IPS-11a (cell line): ENCODE data around the gene PROX2.
A peak's percentile ranks its signal among the peaks of the same experiment; 100 is the strongest.

Experiments used
- H3K4me3 ChIP-seq: one replicate; pipeline ENCODE4 v1.5.1; 2013; ENCODE audit warnings: low read depth, low read length, control low read depth

The PROX2 gene, protein sequence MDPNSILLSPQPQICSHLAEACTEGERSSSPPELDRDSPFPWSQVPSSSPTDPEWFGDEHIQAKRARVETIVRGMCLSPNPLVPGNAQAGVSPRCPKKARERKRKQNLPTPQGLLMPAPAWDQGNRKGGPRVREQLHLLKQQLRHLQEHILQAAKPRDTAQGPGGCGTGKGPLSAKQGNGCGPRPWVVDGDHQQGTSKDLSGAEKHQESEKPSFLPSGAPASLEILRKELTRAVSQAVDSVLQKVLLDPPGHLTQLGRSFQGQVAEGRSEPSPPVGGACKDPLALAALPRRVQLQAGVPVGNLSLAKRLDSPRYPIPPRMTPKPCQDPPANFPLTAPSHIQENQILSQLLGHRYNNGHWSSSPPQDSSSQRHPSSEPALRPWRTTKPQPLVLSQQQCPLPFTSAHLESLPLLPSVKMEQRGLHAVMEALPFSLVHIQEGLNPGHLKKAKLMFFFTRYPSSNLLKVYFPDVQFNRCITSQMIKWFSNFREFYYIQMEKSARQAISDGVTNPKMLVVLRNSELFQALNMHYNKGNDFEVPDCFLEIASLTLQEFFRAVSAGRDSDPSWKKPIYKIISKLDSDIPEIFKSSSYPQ

DNA sequence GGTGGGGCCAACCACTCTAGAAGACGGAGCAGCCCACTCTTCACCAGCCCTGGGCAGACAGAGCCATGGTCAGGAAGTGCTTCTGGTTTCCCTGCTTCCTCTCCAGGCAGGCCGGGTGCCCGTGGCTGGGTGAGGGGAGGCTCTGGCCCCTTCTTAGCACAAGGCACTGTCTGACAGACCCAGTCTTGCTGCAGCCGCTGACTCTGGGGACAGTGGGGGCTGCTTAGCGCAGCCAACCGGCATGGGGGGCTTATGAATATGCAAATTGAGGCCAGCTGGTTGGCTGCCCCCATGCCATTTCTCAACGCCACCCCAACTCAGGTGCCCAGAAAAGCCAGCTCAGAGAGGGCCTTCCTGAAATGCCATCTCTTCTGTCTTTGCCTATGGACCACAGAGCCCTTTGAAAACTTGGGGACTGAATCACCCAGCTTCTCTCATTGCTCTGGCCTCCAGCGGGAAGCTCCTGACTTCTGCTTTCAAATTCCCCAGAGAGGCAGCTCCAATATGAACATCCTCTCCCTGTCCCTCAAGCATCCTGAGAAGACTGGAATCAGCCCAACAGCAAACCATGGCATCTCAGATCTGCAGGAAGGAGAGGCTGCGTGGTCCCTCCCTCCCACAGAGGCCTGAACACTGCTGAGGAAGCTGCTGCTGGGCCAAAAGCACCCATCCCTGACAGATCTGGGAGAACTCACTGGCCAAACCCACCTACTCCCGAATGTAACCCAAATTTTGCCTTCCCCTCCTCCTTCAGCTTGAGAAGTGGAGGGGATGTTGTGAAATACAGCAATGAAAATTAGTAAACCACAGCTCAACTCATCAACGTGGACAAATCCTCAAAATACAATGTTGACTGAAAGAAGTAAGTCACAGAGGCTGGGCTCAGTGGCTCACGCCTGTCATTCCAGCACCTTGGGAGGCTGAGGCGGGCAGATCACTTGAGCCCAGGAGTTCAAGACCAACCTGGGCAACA is at the start of gene PROX2:
Gene PROX2, minus strand, starts transcription at position 205 of the 973 bp plus-strand sequence. CDS start 12,311 bp downstream, outside the sequence.
- no peak within 1 kb of the TSS for H3K4me3 ChIP-seq

DNA sequence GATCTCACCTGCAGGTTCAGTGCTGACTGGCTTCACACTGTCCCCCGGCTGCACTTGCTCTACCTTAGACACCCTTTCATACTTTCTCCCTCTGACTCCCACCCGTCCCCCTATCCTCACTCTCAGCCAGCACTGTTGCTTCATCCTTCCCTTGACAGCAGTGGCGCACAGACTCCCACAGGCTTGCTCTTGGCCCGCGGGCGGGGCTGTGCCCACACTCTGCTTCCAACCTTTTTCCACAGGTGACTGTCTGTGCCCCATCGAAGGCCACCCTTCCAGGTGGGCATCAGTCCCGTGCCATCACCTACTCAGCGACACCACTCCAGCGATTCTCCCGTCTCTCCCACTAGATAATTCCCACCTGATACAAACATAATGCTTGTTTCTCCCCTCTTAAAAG is 48.1 kb upstream of the PROX2 start:
- H3K4me3 ChIP-seq = no peak overlapping the region

DNA sequence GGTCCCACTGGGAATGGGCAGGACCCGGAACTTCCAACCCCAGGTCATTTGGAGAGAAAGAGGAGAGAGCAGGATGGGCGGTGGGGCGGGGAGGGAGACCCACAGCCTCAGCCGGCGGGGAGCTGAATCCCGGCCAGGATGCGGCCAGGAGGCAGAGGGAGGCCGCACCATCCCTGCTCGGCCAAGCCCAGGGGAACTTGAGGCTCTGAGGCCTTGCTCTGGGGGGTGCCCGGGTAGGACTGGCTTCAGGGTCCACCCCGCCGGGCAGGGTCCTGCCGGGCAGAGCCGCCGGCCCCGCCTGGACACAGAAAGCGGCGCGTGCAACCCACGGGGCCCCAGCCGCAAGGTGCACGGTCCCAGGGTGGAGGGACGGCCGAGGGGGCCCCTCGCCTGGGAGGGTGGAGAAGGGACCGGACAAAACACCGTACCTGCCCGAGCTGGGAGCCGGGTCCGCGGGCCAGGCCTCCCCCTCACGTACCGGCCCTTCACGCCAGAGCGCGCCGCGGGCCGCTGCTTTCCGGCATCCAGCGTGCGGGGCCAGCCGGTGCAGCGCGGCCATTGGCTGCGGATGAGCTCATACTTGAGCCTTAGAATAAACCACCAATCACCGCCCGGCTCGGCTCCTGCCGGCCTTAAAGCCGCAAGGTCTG is 46.9 kb upstream of the PROX2 start, which contains the start of gene RPS6KL1:
Gene RPS6KL1, minus strand, starts transcription at position 509 of the 650 bp plus-strand sequence. CDS start 1,719 bp downstream, outside the sequence.
- peak within 1 kb of the TSS; percentile 85 for H3K4me3 ChIP-seq

DNA sequence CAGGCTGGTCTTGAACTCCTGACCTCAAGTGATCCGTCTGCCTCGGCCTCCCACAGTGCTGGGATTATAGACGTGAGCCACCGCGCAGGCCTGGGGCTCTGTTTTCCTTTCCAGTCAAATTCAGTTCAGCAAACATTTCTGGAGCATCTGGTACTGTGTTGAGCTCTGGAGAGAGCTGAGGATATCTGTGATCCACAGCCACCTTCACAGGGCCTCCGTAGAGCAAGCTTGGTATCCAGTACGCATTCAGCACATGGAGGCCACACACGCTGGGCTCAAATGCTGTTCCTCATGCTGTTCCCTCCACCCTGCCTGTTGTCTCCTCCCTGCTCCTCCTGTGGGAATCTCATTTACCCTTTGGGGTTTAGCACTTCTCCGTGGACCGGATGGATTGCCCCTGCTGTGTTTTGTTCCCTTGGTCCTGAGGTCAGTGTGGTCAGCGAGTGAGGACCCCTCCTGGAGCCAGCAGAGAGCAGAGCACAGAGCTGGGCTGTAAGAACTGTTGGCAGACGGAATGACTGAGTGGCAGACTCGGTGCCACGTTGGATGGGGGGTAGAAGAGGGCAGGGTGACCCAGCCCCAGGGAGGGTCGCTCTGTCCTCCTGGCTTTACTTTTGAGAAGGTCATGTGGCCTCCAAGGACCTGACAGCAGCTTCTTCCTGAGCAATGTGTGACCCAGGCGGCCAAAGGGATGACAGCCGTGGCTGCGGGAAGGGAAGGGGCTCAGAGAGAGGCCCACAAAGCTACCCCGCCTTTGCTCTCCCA is 46.2 kb upstream of the PROX2 start:
- H3K4me3 ChIP-seq = peak overlapping the region; percentile 85

DNA sequence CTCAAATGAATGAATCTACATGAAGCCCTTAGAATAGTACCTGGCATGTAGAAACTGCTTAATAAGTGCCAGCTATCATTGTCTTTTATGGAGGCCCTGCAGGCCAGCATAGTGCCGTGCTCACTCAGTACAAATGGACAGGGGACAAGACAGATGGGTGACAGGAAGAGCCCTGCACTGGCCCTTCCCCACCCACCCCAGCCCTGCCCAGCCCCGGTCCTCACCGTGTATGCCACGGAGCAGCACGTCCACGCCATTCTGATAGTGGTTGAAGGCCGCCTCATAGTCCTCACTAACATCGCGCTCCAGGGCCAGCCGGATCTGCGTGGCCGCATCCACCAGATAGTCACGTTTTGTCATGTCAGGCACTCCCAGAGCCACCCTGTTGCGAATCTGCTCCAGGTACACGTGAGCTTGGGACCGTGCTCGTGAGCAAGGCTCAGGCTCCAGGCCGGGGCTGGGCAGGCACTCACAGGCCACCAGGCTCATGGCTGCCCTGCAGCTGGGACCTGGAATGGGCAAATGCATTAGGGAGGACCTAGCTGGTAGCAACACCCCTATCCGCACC is 45.2 kb upstream of the PROX2 start:
- no peak overlapping the region for H3K4me3 ChIP-seq

DNA sequence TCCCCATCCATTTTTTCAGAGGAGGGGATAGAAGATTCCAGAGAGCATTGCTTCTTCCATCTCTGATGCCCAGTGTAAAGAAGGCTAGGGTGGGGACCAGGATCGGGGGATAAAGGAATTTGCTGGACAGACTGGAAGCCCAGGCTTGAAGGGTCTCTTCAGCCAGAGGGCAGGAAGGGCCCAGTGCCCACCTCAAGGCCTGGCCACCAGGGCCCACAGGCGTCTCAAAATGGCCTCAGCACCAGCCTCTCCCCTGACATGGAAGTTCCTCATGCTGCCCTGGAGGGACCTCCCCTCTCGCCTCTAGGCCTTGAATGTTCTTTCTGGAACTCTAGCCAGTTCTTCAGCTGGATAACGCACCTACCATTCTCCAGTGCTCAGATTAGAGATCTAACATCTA is 44.3 kb upstream of the PROX2 start:
- H3K4me3 ChIP-seq = no peak overlapping the region

DNA sequence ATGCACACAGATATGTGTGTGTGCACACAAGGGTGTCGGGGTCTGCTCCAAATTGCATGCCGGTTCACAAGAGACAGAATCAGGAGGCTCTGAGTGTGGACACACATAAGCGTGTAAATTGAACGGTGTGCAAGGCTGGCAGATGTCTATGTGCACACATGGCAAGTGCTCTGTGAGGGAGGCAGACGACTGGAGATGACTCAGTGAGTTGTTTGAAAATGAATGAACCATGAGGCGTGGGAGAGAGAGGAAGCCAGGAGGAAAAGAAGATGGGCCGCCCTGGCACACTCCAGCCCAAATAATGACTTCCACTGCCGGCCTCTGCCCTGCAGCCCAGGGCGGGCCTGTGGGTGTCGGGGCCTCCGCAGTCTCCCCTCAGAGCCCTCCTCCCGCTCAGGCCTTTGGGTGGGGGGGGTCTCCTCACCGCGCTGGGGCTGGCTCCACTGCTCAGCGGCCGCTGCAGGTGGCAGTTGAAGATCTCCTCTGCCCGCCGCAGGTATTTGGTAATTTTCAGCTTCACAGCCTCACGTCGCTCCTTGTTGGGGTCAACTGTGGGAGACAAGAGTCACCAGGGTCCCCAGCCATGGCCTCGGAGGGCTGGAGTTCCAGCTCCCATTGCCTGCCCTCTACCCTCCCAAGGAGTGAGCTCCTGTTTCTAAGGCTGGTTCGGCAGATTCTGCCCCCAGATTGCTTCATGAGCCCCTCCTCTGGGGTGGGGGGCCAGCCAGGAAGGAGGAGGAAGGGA is 43.6 kb upstream of the PROX2 start:
- H3K4me3 ChIP-seq = no peak overlapping the region

DNA sequence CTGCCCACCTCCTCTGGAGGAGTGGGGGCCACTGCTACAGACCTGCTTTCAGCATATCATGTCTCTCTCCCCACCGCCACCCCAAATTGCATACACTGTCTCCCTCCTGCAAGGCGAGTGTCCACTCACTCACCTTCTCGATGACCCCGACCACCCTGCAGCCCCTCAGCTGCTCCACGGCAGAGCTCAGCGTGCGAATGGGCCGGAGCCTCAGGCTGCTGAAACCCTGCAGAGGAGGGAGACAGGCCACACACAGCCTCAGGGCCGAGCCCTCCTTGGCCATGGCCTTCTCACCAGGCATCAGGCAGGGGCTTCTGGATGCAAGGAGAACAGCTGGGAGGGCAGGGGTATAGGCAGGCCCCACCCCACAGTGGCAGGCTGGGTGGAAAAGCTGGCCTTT is 42.4 kb upstream of the PROX2 start:
- H3K4me3 ChIP-seq = no peak overlapping the region

DNA sequence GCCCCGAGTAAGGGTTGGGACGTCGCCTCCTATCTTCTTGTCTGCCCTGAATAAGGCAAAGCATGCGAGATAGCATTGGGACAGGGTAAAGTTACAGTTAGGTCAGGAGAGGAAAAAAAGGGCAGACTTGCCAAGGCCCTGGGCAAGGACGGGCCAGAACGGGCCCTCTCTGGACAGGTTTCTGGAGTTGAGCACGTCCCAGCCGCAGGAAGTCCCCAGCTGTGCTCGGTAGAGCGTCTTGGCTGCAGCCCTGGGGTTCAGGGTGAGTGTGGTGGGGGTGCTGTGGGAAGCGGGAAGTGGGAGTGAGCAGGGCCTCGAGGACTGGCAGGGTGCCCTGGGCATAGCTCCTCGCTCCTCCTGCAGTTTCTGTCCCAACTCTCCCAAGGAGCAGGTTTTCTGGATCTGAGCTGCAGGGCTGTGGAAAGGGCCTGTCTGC is 41.7 kb upstream of the PROX2 start:
- no peak overlapping the region for H3K4me3 ChIP-seq

DNA sequence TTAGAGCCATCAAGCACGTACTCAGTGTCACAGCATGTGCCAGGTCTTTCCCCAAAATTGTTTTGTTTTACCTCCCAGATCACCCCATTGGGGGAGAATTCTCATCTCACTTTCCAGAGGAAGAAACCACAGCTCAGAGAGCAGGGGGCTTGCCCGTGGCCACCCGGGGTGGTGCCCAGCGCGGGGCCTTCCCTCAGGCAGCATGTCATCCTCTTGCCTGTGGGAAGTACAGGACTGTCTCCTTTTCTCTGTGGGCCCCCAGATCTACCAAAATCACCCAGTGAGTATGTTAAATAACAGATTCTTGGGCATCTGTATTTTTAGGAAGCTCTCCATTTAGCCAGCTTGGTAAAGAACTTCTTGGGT is 41.2 kb upstream of the PROX2 start:
- H3K4me3 ChIP-seq = no peak overlapping the region

DNA sequence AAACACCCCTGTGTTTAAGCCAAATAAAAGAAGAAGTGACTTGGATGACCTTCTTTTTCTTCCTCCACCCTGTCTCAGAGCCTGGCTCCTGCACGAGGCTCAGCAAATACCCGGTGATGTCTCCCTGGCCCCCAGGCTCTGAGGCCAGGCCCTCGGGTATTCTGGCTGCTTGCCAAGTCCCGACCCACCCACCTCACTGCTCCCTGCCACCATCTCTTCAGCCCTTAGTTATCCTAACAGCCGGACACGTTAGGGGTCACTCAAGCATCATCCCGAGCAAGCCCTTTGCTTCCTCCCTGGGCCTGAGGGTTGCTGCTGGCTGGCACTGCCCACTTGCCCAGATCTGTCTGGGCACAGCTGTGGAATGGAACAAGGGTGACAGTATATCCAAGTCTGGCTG is 39.9 kb upstream of the PROX2 start:
- H3K4me3 ChIP-seq = no peak overlapping the region

DNA sequence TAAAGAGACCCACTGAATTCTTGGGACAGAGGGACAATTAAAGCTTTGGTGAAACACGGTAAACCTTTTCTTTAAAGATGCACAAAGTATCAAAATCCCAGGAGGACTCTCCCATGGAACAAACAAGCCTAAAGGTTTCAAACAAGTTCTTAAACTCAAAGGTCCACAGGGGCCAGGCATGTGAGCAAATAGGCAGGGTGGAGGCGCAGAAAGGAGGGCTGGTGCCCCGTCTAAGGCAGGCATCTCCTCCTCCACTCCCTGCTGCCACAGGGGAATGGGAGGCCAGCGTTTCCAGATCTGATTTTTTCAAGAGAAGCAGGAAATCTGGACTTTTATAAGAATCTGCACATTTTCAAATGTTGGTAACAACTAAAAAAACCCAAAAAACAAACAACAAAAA is 39.5 kb upstream of the PROX2 start:
- H3K4me3 ChIP-seq = no peak overlapping the region

DNA sequence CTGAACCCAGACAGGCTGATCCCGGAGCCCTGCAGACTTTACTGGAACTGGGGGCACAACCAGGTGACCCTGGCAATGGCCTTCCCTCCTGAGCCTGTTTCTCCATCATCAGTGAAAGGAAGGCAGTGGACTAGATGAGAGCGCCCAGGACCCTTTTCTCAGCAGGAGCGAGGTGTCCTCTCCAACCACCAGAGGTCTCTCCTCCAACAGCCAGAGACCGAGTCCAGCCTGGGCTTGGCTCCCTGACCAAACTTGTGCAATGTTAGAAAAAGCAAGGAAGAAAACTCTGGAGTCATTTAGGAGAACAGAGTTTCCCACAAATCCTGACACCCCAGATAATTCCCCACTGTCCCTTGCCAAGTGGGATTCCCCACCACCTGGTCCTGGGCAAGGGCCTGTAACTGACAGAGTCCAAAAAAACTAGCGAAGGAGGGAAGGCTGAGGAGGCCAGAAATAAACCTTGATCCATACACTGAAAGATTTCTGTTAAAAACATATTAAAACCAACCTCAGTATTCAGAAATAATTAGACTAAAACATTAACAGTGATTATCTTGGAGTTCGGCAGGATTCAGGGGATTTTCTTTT is 38.1 kb upstream of the PROX2 start:
- no peak overlapping the region for H3K4me3 ChIP-seq

DNA sequence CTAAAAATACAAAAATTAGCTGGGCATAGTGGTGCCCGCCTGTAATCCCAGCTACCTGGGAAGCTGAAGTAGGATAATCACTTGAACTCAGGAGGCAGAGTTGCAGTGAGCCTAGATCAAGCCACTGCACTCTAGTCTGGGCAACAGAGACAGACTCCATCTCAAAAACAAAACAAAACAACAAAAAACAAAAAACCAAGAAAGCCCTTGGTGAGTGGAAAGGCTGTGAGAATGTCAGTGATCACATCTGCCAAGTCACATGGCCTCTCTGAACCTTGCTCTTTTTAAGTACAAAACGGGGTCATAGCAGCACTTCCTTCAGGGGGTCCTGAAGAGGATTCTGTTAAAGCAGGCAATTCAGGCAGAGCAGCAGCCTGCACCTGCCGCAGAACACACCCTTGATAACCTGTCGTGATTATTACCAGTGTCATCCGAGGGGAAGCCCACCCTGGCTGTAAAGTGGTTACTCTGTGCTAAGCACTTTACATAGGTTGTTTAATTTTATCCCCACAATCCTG is 37.5 kb upstream of the PROX2 start:
- no peak overlapping the region for H3K4me3 ChIP-seq

DNA sequence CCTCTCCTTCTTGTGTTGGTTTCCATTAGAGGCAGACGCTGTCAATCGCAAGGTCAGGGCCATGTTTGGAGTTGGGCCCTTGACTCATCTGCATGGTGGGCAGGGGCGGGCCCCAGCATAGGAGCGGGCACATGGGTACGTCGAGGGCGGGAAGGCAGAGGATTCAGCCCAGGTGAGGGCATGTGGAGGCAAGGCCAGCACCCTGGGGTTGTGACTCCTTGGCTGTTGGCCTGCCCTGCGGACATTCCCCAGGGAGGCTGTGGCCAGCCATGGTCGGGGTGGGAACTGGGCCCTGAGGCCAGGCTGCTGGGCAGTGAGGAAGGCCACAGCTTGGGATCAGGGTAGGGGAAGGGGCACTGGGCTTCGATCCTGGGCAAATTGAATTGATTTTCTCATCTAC is 36.9 kb upstream of the PROX2 start:
- no peak overlapping the region for H3K4me3 ChIP-seq

DNA sequence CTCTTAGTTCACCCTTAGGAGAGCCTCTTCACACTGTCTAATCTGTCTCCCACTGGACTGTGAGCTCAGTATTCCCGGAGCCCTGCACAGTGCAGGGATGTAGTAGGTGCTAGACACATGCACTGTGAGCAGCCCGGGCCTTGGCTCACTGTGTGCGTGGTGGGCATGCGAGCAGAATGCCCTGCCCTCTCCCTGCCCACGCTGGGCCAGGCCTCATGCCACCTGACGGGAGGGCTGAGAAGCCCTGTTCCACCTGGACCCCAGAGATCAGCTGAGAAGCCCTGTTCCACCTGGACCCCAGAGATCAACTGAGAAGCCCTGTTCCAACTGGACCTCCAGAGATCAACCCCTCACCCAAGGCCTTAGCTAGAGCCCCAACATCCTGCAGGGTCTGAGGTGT is 36.2 kb upstream of the PROX2 start:
- no peak overlapping the region for H3K4me3 ChIP-seq

DNA sequence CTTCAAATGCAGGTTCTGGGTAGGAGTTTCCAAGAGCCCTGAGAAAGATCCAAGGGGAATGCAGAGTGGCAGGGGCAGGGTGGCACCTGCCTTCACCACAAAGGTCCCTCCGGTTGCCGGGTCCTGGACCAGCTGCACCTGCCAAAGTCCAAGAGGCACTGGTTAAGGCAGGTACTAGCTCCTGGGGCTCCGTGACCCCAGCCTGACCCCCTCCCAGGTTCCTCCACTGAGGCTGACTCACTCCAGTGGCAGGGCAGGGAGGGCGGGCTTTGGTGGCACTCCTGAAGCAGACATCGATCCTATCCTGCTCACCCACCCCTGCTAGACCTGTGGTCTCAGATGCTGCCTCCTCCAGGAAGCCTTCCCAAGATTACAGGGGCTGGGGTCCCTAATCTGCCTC is 35.8 kb upstream of the PROX2 start:
- no peak overlapping the region for H3K4me3 ChIP-seq

DNA sequence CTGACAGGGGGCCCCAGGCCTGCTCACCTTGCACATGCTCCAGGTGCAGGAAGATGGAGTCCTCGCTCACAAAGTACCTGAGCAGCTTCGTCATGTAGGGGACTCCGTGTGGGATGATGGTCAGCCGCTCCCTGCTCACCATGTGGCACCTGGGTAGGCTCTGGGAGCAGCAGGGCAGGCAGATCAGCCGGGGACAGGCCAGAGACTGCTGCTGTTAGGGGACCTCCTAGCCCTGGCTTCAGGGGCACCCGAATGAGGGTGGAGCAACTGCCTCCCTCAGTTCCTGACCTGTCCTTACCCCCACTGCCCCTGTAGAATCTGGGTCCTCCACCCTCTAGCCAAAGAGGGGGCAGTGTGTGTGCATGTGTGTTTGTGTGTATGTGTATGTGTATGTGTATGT is 35.3 kb upstream of the PROX2 start:
- H3K4me3 ChIP-seq = no peak overlapping the region
